Muscle of back (tissue), 13 donors: ENCODE data around the gene PTRHD1. TPM values are rescaled to one million over a fixed set of nuclear protein-coding genes. Genes with fewer than 3 reads are reported as not detected.
"Not testable (repeated sequence)": the region's sequence is repeated elsewhere in the genome, so short reads cannot be mapped to it uniquely, and the experiment has no call there.

Source experiments
- DNase-seq, 3 donors: peaks; one replicate each; pipeline versions ENCODE4 v3.0.0 to v3.0.0-alpha.2; 2013
- long read RNA-seq, 9 donors: transcript quantifications; one replicate each; lab custom pipeline, GENCODE V29; 2026
- polyA plus RNA-seq, 10 donors: library from polyadenylated mRNA; unstranded; fragments of 120-200 nt; gene quantifications; one replicate each; pipeline ENCODE4 v1.2.1, GENCODE V29; 2013; ENCODE audit not compliant: insufficient read length in 10 of 10

PTRHD1 gene, protein sequence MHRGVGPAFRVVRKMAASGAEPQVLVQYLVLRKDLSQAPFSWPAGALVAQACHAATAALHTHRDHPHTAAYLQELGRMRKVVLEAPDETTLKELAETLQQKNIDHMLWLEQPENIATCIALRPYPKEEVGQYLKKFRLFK
- polyA plus RNA-seq, result 10 to 100 TPM; 36.8 to 52.7 (median 43.9) TPM
- long read RNA-seq, donor 1, transcript PTRHD1-201 (2 exons, 1,105 nt), result major isoform, 66 of 79 reads
- long read RNA-seq, donor 1, partial matches to known transcripts, result 13 of 79 reads
- long read RNA-seq, donor 1, other reads (novel, unspliced or antisense), result 0 of 79 reads
- long read RNA-seq, donor 2, transcript PTRHD1-201 (2 exons, 1,105 nt), result major isoform, 64 of 70 reads
- long read RNA-seq, donor 2, partial matches to known transcripts, result 6 of 70 reads
- long read RNA-seq, donor 2, other reads (novel, unspliced or antisense), result 0 of 70 reads
- long read RNA-seq, donor 3, result 0 reads
- long read RNA-seq, donor 4, transcript PTRHD1-201 (2 exons, 1,105 nt), result major isoform, 33 of 33 reads
- long read RNA-seq, donor 4, partial matches to known transcripts, result 0 of 33 reads
- long read RNA-seq, donor 4, other reads (novel, unspliced or antisense), result 0 of 33 reads
- long read RNA-seq, donor 5, transcript PTRHD1-201 (2 exons, 1,105 nt), result major isoform, 104 of 104 reads
- long read RNA-seq, donor 5, partial matches to known transcripts, result 0 of 104 reads
- long read RNA-seq, donor 5, other reads (novel, unspliced or antisense), result 0 of 104 reads
- long read RNA-seq, donor 6, transcript PTRHD1-201 (2 exons, 1,105 nt), result major isoform, 69 of 69 reads
- long read RNA-seq, donor 6, partial matches to known transcripts, result 0 of 69 reads
- long read RNA-seq, donor 6, other reads (novel, unspliced or antisense), result 0 of 69 reads
- long read RNA-seq, donor 7, transcript PTRHD1-201 (2 exons, 1,105 nt), result major isoform, 44 of 44 reads
- long read RNA-seq, donor 7, partial matches to known transcripts, result 0 of 44 reads
- long read RNA-seq, donor 7, other reads (novel, unspliced or antisense), result 0 of 44 reads
- long read RNA-seq, donor 8, transcript PTRHD1-201 (2 exons, 1,105 nt), result major isoform, 51 of 51 reads
- long read RNA-seq, donor 8, partial matches to known transcripts, result 0 of 51 reads
- long read RNA-seq, donor 8, other reads (novel, unspliced or antisense), result 0 of 51 reads
- long read RNA-seq, donor 9, transcript PTRHD1-201 (2 exons, 1,105 nt), result major isoform, 13 of 13 reads
- long read RNA-seq, donor 9, partial matches to known transcripts, result 0 of 13 reads
- long read RNA-seq, donor 9, other reads (novel, unspliced or antisense), result 0 of 13 reads

DNA sequence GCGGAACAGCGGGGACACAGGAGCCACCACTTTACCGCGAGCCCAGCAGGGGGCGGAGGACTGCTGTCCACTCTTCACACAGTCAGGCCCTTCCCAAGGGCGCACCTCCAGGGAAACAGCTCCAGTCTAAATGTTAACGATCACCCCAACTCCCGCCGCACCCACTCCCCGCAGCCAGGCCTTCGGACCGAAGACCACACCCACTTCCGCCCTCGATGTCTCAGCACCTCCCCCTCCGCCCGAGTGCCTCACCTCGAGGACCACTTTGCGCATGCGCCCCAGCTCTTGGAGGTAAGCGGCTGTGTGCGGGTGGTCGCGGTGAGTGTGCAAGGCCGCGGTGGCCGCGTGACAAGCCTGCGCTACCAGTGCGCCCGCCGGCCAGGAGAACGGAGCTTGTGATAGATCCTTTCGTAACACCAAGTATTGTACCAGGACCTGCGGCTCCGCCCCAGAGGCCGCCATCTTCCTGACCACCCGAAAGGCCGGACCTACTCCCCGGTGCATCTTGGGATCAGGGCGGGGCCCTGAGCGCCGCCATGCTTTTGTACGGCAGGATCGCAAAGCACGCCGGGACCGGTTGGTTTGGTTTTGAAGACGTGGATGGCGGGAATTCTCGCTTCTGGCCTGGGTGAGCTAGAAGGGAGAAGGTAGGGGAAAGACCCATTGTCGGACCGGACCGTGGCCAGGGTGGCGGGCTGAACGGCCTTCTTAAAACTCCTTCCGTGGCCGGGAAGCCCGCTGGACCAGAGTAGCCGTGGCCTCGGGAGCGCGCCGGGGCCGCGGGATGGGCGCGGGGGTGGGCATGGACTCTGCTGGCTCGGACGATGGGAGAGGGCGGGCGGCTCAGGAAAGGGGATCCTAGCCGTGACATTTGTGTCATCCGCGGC lies at the start of gene PTRHD1, which contains the start of gene CENPO:
Gene PTRHD1 (minus strand): TSS at position 518 of the 887 bp plus-strand sequence. CDS start 14 bp downstream, at position 504.
Gene CENPO (plus strand): TSS at position 552 of the 887 bp plus-strand sequence. CDS start 495 bp downstream, outside the sequence.
- peak; percentile 97 to 100 (median 97) for DNase-seq

DNA sequence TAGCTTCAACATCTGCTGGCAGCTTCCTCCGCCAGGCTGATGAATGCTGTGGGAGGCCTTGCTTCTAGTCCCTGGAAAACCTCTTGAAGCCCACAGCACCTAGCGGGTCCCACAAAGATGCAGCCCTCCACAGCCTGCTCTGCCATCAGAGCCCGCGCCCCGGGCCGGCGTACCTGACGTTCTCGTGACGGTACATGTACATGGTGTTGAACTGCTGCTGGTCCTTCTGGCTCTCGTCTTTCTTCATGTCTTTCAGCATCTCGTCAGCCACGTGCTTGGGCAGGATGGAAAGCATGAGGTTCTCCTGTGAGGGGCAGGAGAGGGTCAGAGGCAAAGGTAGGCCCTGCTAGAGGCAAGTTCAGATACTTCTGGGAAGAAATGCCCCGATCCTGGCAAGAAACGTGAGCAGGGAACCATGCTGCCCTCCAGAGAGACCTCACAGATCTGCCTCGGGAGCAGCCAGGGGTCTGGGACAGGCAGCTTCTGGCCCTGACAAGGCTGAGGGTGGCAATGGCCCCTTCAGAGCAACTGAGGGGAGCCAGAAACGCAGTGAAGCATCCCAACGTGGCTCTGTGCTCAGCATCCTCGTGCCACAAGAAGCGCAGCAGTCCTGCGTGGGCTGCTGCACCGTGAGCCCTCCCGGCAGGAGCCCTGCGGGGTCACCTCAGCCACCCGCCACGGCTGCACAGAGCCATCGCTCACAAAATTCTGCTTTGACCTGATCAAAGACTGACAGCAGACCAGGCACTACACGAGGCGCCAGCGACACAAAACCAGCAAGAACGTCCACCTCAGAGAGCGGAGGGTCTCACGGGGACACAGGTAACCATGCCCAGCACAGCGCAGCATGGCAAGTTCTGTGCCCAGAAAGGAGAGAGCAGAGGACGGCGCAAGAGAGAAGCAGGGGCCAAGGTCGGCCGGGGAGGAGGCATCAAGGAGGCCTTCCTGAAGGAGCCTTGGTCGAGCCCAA lies 49.2 kb upstream of the PTRHD1 start:
- DNase-seq, result no peak

DNA sequence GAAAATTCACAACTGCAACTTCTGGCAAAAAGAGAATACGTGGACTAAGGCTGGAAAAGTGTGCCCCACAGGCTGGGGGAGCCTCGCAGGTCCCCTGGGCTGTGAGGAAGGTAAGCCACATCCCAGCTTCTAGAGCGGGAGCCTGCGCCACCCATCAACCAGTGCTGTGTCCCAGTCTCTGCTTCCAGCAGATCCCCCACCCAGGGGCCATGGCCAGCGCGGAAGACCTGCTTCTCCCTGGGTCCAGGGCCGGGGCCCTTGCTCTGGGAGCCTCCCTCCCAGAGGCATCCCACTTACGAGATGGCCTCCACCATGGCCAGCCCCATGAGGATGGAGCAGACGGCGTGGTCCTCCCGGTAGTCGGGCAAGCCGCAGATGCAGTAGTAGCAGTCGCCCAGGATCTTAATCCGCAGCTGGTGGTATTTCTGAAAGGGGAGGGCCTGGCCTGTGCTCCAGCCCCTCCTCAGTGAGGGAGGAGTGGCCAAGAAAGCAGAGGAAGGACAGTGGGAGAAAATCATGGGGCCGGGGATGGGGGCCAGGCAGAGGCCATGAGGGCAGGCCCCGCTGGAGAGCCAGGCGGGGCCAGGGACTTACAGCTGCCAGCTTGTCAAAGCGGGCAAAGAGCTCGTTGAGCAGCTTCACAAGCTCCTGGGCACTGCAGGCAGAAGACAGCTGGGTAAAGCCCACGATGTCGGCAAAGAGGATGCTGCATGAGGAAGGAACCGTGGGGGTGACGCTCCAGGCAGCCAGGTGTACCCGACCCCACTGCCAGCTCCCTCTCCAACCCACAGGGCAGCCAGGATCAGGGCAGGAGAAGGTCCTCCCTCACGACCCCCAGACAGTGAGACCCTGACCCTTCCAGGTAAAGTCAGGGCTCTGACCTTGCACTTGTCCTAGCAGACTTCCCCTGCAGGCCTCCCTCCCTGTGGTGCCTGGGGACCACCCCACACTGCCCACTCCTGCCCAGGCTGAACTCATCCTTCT lies 48.1 kb upstream of the PTRHD1 start:
- peak in 1 of 3 donors; percentile 39 for DNase-seq

DNA sequence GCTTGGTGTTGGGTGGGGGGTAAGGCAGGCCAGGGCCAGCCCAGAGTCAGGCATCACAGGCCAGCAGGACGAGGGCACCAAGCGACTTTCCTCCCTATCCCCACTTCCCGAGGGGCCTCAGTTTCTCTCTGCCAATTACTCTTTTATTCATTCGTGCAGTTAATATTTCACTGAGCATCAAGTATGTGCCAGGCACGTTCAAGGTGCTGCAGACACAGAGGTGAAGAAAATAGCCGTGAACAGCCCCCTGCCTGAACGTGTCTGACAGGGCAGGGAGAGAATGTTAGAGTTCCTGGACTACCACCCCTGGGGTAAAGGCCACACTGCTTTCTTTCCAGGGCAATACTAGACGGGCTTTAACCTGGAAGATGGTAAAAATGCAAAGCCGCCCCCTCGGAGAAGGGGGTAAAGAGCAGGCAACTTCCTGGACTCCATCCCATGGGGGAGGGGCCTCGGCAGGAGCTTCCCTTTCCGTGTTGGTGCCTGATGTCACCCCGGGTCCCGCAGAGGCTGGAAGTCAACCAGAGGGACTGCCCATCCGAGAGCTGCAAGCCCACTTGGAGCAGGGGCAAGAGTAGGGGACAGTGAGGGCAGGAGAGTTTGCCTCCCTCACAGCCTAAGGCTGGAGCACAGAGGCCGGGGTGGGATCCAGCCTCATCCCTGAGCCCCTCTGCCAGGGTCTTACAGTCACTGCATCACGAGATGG lies 47.1 kb upstream of the PTRHD1 start:
- DNase-seq, result no peak

DNA sequence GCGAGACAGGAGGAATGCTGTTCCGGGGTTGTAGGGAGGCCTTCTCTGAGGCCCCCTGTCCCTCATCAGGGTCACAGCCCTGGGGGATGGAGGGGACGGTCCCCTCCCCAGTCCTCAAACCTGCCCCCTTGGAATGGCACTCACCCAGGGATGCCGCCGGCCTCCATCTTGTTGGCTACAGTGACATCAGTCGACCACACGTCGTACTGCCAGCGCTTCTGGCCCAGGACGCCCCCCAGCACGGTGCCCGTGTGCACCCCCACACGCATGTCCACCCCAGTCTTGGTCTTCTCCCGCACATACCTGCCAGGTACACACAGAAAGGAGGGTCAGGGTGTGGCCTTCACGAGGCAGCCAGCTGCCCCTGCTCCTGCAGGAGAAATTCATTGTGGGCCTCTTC lies 46.5 kb upstream of the PTRHD1 start:
- no peak for DNase-seq

DNA sequence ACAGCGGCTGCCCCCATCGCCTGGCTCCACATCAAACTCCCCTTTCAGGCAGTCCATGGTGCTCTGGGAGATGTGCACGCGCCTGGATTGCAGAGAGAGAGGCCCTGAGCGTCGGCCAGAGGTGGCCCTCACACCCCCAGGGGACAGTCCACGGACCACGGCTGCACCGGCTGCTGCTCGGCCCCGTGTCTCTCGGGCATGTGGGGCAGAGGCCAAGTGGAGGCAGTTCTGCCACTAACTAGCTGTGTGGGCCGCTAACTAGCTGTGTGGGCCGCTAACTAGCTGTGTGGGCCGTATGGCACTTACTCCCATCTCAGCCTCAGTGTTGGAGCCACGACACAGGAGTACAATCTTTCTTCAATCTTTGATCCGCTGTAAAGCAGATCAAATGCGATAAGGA lies 45.4 kb upstream of the PTRHD1 start:
- DNase-seq, result no peak

DNA sequence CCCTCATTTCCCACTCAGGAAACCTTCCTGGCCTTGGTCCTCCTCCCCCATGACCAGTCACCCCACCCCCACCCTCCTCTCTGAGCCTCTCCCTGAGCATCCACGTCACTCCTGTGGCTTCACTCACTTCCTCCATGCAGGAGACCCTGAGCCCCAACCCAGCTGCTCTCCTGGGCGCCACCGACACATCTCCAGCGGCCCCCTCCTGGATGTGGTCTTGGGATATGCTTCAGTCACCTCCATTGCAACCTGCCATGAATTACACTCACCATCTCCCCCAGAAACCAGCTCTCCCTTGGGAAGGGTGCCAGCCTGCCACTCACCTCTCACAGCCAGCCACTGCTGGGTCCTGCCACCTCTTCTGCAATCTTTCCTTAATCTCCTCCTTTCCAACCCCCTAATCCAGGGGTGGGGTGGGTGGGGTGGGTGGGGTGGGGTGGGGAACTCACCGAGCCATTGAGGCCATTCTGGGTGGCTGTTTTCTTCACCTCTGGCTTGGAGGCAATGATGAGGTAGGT lies 44.9 kb upstream of the PTRHD1 start:
- DNase-seq, result no peak

DNA sequence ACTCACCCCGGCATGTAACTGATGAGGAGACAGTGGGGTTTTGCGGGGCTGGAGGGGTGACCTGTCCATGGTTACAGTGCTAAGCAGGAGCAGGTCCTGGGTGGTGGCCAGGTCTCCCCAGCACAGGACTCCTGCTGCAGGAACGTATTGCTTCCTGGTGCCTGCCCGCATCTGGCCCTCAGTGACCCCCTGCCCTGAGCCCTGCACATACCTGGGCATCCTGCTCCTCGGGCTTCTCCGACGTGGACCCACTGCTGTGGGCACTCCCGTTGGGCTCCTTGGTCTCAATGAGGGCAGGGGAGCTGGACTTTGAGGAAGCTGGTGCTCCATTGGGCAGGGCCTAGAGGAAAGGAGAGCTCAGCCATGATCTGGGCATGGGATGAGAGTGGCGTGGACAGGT lies 43.5 kb upstream of the PTRHD1 start:
- DNase-seq, result no peak

DNA sequence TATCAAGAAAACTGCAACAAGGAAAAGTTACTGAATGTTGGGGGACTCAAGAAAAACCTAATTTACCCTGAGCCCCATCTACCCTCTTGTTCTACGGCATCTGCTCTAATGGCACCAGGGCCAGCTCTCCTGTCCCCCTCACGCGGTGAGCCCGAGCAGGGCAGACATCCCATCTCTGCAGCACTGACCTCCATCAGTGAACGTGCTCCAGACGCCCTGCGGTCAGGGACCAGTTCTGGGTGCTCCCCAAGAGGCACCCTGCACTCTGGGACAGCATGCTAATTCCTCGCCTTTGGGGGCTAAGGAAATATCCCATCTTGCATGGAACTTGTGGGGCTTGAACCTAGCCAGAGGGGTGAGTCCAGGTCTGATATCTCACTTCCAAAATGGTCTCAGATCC lies 43.0 kb upstream of the PTRHD1 start:
- DNase-seq, result no peak

DNA sequence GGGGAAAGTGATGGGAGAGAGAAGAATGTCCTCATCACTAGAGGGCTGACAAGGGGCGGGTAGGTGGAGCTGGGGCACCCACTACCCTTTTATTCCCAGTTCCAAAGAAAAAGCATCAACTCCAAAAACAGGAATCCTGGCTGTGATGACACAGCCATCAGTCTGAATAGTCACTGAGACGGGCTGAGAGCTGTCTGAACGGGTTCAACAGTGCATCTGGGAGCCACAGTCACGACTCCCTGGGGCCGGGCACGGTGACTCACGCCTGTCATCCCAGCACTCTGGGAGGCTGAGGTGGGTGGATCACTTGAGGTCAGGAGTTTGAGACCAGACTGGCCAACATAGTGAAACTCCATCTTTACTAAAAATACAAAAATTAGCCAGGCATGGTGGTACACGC lies 42.2 kb upstream of the PTRHD1 start:
- not testable (repeated sequence) for DNase-seq

DNA sequence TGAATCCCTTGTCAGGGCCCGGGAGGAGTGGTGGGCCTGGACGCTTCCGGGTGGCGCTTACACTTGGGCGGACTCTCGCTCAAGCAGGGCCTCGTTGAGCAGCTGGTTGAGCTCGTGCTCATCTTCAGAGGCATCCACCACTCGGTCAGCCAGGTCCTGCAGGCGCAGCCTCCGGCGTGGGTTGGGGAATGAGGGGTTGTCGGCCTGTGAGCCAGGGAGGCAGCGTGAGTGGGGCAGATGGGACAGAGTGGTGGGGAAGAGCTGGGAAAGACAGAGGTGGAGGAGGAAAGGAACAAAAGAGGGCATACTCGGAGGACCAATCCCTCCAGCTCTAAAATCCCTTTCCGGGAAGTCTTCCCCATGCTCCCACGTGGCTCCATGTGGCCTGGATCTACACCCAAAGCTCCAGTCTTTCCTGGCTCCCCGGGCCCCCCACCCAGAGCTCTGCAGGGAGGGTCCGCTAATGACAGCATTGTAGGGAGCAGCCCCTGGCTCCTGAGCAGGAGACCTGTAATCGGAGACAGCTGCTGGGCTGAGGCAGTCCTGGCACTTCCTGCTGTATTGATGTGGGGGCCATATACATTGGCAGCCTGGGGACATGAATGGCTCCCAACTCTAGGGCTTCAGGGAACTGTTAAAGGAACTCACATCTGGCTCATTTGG lies 41.7 kb upstream of the PTRHD1 start:
- DNase-seq, result no peak

DNA sequence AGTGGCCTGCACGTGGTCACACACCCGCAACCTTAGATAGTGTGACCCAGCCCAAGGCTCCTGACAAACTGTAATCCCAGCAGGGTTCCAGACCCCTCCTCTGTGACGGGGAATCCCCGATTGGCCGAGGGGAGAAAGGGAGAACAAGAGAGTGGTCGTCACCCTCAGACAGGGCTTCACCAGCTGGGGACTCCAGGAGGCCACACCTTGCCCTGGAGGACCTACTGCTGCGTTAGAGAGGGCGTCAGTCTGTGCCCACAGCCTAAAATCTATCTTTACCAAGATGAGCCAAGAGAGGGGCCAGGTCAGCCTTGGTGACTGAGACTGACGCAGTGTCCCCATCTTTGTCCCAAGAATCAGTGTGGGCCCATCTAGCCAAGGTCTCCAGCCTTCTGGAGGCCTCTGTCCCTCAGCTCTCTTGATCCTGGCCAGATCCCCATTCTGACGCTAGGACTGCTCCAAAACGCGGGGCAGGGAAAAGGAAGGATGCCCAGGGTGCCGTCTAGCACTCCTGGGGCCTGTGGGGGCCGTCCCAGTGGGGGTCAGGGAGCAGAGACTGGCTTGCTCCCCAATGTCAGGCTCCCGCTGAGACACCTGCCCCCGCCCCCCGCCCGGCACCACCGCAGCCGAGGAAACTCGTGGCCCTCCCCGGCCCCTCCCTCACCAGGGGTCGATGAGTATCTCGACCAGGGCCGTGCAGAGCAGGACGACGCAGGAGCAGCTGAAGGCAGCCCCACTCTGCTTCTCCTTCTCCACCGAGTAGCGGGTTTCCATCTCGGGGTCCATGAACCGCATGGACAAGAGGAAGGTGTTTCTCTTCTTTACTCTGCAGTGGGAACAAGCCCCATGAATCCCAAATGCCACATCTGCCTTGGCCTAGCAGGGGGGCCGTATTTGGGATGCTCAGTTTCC lies 40.9 kb upstream of the PTRHD1 start:
- no peak for DNase-seq

DNA sequence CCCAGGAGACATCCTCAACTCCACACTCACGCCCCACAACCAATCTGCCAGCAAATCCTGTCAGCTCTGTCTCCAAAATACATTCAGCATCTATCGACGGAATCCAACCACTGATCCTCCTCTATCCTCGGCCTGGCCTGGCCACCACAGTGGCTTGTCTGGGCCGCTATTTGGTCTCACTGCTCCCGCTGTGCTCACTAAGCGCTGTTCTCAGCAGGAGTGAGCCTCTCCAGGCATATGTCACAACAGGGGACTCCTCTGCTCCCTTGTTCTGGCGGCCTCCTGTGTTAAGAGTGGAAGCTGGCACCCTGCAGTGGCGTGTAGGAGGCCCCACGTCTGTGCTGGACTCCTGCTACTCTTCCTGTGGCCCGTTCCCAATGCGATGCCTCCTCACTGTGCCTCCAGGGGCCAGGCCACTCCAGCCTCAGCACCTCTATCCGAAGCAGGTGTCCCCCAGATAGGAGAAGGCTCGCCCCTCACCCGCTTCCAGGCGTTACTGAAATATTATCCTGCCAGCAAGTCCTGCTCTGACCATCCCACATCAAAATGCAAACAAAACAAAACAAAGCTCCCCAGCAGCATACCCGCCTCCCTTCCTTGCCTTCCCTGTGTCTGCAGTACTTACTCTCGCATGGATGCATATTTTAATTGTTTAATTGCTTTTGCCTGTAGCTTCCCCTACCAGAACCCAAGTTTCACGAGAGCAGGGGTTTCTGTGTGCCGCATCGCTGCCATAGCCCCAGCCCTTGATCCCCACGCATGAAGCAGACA lies 39.9 kb upstream of the PTRHD1 start:
- DNase-seq, result no peak

DNA sequence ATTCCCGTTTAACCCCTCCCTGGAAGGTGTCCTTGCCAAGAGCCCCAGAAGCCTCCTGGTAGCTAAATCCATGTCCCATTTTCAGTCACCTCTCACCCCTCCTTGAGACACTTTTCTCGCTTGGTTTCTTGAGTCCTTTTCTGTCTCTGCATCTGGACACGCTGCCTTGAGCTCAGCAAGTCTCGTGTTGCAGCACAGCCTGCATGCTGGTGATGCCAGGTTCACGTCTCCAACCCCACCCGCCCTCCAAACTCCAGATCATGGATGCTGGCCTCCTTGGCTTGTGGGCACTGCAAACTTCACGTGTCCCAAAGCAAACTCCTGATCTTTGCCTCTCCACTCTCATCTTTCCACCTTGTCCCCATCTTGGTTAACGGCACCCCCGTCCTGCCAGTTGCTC lies 39.3 kb upstream of the PTRHD1 start:
- no peak for DNase-seq

DNA sequence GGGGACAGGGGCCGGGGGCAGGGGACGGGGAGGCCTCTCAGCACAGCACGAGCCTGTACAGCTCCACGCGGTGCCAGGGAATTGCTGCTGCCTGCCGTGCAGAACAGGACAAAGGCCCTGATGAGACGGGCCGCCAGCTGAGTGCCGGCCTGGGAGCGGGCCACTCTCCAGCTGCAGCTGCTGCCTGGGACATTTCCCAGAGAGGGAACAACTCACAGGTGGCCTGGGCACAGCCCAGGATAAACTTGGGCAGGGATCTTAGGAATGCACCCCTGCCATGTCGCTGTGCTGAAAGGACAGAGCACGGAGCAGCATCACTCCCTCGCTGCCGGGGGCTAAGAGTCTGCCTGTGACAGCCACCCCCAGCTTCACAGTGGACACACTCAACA lies 38.9 kb upstream of the PTRHD1 start:
- DNase-seq, result peak; percentile 46 to 71 (median 46)
